ENCODE data around the gene NRL.

NRL gene

GRCh38 chr14:24067133-24068082 lies 47.3 kb downstream of the NRL start:
- TF ChIP-seq CTCF (conservative IDR thresholded peaks at IDR 0.05; ENCODE audit: control insufficient read depth, insufficient read depth, low read depth, low read length): no peak
- DNase-seq (ENCODE audit: low read depth): no peak
- H3K4me3 ChIP-seq (ENCODE audit: control insufficient read depth, low read depth, low read length): no peak overlapping the region

DNA sequence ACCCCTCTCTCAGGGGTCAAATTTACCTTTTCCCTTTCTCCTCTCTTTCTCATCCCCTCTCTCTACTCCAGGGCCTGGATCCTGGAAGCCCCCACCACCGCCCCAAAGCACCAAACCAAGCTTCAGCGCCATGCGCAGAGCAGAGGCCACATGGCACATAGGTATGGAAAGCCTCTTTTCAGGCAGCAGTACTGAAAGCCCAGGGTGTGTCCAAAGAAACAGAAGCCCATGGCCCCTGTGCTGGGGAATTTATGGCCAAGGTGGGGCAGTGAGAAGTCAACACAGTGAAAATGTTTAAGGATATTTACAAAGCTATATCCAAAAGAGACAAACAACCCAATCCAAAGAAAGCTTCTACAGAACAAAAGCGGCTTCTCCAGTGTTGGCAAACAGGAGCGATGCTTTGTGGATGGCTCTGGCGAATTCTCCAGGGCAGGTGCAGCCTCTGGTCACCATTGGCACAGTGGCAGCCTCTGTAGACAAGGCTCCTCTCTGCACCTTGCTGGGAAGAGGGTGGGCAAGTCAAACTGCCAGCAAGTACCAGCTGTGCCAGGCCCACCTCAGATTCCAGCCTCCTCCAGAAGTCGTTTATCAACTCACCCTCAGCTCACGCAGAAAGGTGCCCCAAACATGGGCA lies 48.1 kb downstream of the NRL start:
- DNase-seq (ENCODE audit: low read depth): no peak
- TF ChIP-seq CTCF (conservative IDR thresholded peaks at IDR 0.05; ENCODE audit: control insufficient read depth, insufficient read depth, low read depth, low read length): no peak
- no peak overlapping the region for H3K4me3 ChIP-seq (ENCODE audit: control insufficient read depth, low read depth, low read length)

DNA sequence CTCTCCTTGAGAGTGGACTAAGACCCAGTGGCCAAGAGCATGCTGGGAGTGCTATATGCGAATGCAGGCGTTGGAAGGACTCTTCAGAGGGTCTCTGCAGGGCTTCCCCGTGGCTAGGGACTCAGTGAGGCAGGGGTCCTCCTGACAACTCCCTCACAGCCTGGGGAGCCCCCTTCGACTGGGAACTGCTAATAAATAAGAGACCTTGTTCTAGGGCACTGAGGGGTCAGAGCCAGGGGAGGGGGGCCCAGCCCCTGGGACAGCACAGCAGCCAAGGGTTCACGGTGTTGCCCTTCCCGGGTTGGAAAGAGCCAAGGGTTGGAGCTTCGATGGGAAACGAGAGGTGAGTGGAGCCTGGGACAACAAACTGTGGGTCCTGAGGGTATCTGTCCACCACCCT lies 49.3 kb downstream of the NRL start:
- TF ChIP-seq CTCF (conservative IDR thresholded peaks at IDR 0.05; ENCODE audit: control insufficient read depth, insufficient read depth, low read depth, low read length): no peak

DNA sequence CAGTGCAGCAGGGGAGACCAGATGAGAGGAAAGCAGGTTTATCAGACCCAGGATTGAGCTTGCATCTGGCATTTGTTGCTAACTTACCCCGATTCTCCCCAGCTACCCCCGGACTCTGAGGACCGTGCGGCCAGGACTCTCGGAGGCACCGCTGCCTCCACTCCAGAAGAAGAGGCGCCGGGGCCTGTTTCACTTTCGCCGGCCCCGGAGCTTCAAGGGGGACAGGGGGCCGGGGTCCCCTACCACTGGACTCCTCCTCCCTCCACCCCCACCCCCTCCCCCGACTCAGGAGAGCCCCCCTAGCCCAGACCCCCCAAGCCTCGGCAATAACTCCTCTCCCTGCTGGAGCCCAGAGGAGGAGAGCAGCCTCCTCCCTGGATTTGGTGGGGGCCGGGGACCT lies 49.9 kb downstream of the NRL start:
- H3K4me3 ChIP-seq (ENCODE audit: control insufficient read depth, low read depth, low read length): no peak overlapping the region
- TF ChIP-seq CTCF (conservative IDR thresholded peaks at IDR 0.05; ENCODE audit: control insufficient read depth, insufficient read depth, low read depth, low read length): no peak
- no peak for DNase-seq (ENCODE audit: low read depth)

More for the DNA sequence above, 49.3 kb downstream of the NRL start:
- DNase-seq (ENCODE audit: low read depth): no peak
- H3K4me3 ChIP-seq (ENCODE audit: control insufficient read depth, low read depth, low read length): no peak overlapping the region

DNA sequence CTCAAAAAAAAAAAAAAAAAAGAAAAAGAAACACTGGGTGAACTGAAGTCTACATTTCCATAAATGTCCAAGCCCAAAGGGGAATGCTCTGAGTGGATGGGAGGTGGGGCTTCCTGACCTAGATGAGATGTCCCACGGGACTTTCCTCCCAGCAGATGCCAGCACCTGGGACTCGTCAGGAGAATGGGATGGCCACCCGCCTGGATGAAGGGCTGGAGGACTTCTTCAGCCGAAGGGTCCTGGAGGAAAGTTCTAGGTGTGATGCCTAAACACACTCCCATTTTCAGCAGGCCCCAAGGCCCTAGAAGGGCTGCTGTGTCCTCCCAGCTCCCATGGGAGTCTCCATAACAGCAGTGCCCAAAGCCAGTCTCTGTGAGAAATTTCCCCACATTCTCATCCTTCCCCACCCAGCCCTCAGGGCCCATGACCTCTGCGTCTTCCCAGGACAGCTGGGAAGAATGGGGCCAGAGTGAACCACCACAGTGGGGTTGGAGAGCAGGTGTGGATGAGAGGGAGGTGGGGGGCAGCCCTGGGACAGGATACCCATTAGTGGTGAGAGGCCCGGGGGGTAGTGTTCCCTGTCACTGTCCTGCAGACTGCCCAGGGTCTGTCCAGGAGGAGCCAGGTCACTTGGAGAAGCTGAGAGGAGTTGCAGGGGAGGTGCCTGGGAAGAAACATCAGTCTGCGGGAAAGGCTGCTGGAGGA lies 50.5 kb downstream of the NRL start:
- TF ChIP-seq CTCF (conservative IDR thresholded peaks at IDR 0.05; ENCODE audit: control insufficient read depth, insufficient read depth, low read depth, low read length): no peak
- H3K4me3 ChIP-seq (ENCODE audit: control insufficient read depth, low read depth, low read length): no peak overlapping the region
- DNase-seq (ENCODE audit: low read depth): no peak

- TF ChIP-seq CTCF (conservative IDR thresholded peaks at IDR 0.05; ENCODE audit: control insufficient read depth, insufficient read depth, low read depth, low read length): no peak
- no peak for DNase-seq (ENCODE audit: low read depth)
- H3K4me3 ChIP-seq (ENCODE audit: control insufficient read depth, low read depth, low read length): no peak overlapping the region
These were observed 51.4 kb downstream of the NRL start for GRCh38 chr14:24063263-24063836.

Data from fibroblast of mammary gland (primary cell).